Tibial nerve (tissue), 4 donors: Measurements from ENCODE around the gene RAB20. TPM values are rescaled to one million over a fixed set of nuclear protein-coding genes. Genes with fewer than 3 reads are reported as not detected.

Experiments used
- DNase-seq, 2 donors: peaks; one replicate each; pipeline ENCODE4 v3.0.0-alpha.2; 2019; ENCODE audit warnings: low spot score in 2 of 2
- H3K27ac ChIP-seq, 4 donors: fragments of 200-600 bp; sonication (generic) in 3 of 4; one replicate each; pipeline ENCODE4 v1.5.1; 2017 to 2019; ENCODE audit warnings: mild to moderate bottlenecking in 1 of 4
- H3K27me3 ChIP-seq, 2 donors: fragments of 200-600 bp; sonication (generic) in 1 of 2; one replicate each; pipeline versions ENCODE4 v1.5.1 to v1.6.0; 2017 to 2019
- H3K36me3 ChIP-seq, 3 donors: fragments of 200-600 bp; sonication (generic); one replicate each; pipeline ENCODE4 v1.5.1; 2018 to 2019
- H3K4me1 ChIP-seq, 4 donors: fragments of 200-600 bp; sonication (generic) in 3 of 4; one replicate each; pipeline ENCODE4 v1.5.1; 2017 to 2019
- H3K4me3 ChIP-seq, 4 donors: fragments of 200-600 bp; sonication (generic) in 3 of 4; one replicate each; pipeline ENCODE4 v1.5.1; 2017 to 2019; ENCODE audit warnings: mild to moderate bottlenecking in 1 of 4, moderate library complexity in 1 of 4
- H3K9me3 ChIP-seq, 4 donors: fragments of 200-600 bp; sonication (generic) in 3 of 4; one replicate each; pipeline ENCODE4 v1.5.1; 2017 to 2019
- CTCF ChIP-seq, 5 experiments: fragments of 200-600 bp in 3 of 5; fragments of 450-650 bp in 2 of 5; sonication (generic) in 3 of 5; IDR thresholded peaks; one replicate each; pipeline ENCODE4 v1.5.1; 2016 to 2019; ENCODE audit warnings: antibody characterized with exemption in 5 of 5, mild to moderate bottlenecking in 3 of 5, moderate library complexity in 2 of 5
- EP300 ChIP-seq, 2 donors: sonication (generic); formaldehyde crosslinking; IDR thresholded peaks; one replicate each; pipeline ENCODE4 v1.6.1; 2017; ENCODE audit warnings: antibody characterized with exemption in 2 of 2, mild to moderate bottlenecking in 1 of 2
- POLR2A ChIP-seq, 2 donors: fragments of 450-650 bp; IDR thresholded peaks; one replicate each; pipeline ENCODE4 v1.6.1; 2017; ENCODE audit warnings: antibody characterized with exemption in 2 of 2, mild to moderate bottlenecking in 2 of 2, moderate library complexity in 2 of 2
- WGBS, 2 donors: methylation state at CpG; one replicate each; pipeline ENCODE4 v1.1.5; 2018; 5-methylcytosine and 5-hydroxymethylcytosine counted together
- total RNA-seq, 4 donors: library from RNA; depleted of rRNA; stranded (reverse); fragments of >200 nt; gene quantifications; one replicate each; pipeline ENCODE4 v1.1.0, GENCODE V29; 2016

RAB20 gene
- total RNA-seq, 4 donors from 2014 or later: 28.5 to 52.5 (median 30.2) TPM

- H3K27ac ChIP-seq: peak overlapping the region in 2 of 4 donors; percentile 81 to 98
- H3K4me3 ChIP-seq: no peak overlapping the region
- TF ChIP-seq EP300 (IDR thresholded peaks at IDR 0.05) (no peak), CTCF (IDR thresholded peaks at IDR 0.05) (no peak), POLR2A (IDR thresholded peaks at IDR 0.05) (no peak)
- no peaks in the 10 kb centered on the region for H3K9me3 ChIP-seq
- H3K4me1 ChIP-seq: peaks cover 0 to 83% (median 4%) of the 10 kb centered on the region in 4 donors
- H3K36me3 ChIP-seq: peaks cover 0 to 16% (median 0%) of the 10 kb centered on the region in 3 donors
- 64 to 78% methylated on average over 12 to 15 of the region's 16 CpGs for WGBS, 2 donors
- H3K27me3 ChIP-seq: no peaks in the 10 kb centered on the region
- DNase-seq: no peak
Measured at GRCh38 chr13:110554946-110555345, 6.6 kb downstream of the RAB20 start.

- no peak for DNase-seq
- Histone ChIP-seq H3K27ac (peak overlapping the region in 2 of 4 donors; percentile 81 to 98), H3K4me3 (no peak overlapping the region), H3K4me1 (peaks cover 0 to 89% (median 4%) of the 10 kb centered on the region in 4 donors), H3K27me3 (no peaks in the 10 kb centered on the region), H3K36me3 (peaks cover 0 to 16% (median 0%) of the 10 kb centered on the region in 3 donors), H3K9me3 (no peaks in the 10 kb centered on the region)
- TF ChIP-seq CTCF (IDR thresholded peaks at IDR 0.05) (no peak), EP300 (IDR thresholded peaks at IDR 0.05) (no peak), POLR2A (IDR thresholded peaks at IDR 0.05) (no peak)
- 70 to 77% methylated on average over 8 of the region's 8 CpGs for WGBS, 2 donors
Measured at GRCh38 chr13:110554227-110554836, 7.2 kb downstream of the RAB20 start.

- WGBS, 2 donors: 71 to 73% methylated on average over 4 of the region's 4 CpGs
- no peak overlapping the region for H3K4me3 ChIP-seq
- peak overlapping the region in 3 of 4 donors; percentile 29 to 98 (median 81) for H3K27ac ChIP-seq
- peaks cover 0 to 16% (median 0%) of the 10 kb centered on the region in 3 donors for H3K36me3 ChIP-seq
- no peak for TF ChIP-seq POLR2A (IDR thresholded peaks at IDR 0.05)
- H3K9me3 ChIP-seq: no peaks in the 10 kb centered on the region
- no peaks in the 10 kb centered on the region for H3K27me3 ChIP-seq
- DNase-seq: no peak
- peaks cover 0 to 91% (median 4%) of the 10 kb centered on the region in 4 donors for H3K4me1 ChIP-seq
Measured at GRCh38 chr13:110553417-110553816, 8.1 kb downstream of the RAB20 start.

DNA sequence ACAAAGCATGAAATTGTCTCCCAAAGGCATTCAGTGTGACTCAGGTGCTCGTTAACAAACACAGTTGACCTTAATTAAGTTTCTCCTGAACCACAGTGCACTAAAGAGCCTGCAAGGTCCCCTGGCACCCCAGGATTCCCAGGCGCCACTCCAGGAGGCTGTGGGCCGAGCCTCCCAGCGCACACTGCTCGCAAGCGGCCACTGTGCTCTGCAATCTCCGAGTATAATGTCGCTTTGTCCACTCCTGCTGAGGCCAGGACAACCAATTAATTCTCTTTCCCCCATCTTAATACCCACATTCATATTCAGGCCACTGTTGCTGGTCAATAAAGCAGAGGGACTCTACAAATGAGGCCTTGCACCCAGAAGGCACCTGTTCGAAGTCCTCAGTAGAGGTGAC is 8.8 kb downstream of the RAB20 start:
- TF ChIP-seq EP300 (IDR thresholded peaks at IDR 0.05): no peak
- no peak for TF ChIP-seq CTCF (IDR thresholded peaks at IDR 0.05)
- no peak for TF ChIP-seq POLR2A (IDR thresholded peaks at IDR 0.05)
- H3K27me3 ChIP-seq: no peaks in the 10 kb centered on the region
- H3K4me1 ChIP-seq: peaks cover 0 to 92% (median 4%) of the 10 kb centered on the region in 4 donors
- H3K9me3 ChIP-seq: no peaks in the 10 kb centered on the region
- H3K4me3 ChIP-seq: no peak overlapping the region
- no peak for DNase-seq
- peak overlapping the region in 3 of 4 donors; percentile 17 to 98 (median 81) for H3K27ac ChIP-seq
- peaks cover 0 to 13% (median 0%) of the 10 kb centered on the region in 3 donors for H3K36me3 ChIP-seq
- WGBS, 2 donors: 62 to 64% methylated on average over 9 of the region's 9 CpGs

GRCh38 chr13:110551284-110551683 is 10.2 kb downstream of the RAB20 start:
- H3K27me3 ChIP-seq: no peaks in the 10 kb centered on the region
- peak overlapping the region in 1 of 4 donors; percentile 4 for H3K4me3 ChIP-seq
- H3K27ac ChIP-seq: peak overlapping the region in 3 of 4 donors; percentile 26 to 98 (median 81)
- H3K4me1 ChIP-seq: peaks cover 0 to 90% (median 9%) of the 10 kb centered on the region in 4 donors
- H3K36me3 ChIP-seq: no peaks in the 10 kb centered on the region
- TF ChIP-seq CTCF (IDR thresholded peaks at IDR 0.05): no peak
- 45 to 46% methylated on average over 11 of the region's 11 CpGs for WGBS, 2 donors
- no peak for DNase-seq
- no peaks in the 10 kb centered on the region for H3K9me3 ChIP-seq
